NCI-H526 treated with DMSO at 0.1 percent for 48 hours (cell line): ENCODE data around the gene ZFX.

Experiments used
- DNase-seq: peaks from one replicate; lab custom pipeline; 2025; lab: John Stamatoyannopoulos, UW

Gene ZFX

DNA sequence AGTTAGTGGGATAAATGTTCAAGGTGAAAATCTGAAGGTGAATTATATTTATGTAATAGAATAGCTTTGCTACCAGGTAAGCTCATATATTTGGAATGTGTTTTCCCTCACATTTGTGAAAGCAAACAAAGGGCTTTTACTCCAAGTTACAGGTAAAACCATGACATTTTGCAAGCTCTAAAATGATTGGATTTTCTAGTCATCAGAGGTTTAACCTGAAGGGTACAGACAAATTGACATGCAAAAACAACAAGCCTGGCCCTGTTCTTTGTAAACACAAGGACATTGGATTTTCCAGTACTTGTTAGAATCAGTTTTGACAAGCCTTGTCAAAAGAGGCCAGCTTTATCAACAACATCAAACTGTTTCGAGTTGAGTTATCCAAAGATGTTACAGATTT is 51.7 kb downstream of the ZFX start:
- peak; percentile 34 for DNase-seq

DNA sequence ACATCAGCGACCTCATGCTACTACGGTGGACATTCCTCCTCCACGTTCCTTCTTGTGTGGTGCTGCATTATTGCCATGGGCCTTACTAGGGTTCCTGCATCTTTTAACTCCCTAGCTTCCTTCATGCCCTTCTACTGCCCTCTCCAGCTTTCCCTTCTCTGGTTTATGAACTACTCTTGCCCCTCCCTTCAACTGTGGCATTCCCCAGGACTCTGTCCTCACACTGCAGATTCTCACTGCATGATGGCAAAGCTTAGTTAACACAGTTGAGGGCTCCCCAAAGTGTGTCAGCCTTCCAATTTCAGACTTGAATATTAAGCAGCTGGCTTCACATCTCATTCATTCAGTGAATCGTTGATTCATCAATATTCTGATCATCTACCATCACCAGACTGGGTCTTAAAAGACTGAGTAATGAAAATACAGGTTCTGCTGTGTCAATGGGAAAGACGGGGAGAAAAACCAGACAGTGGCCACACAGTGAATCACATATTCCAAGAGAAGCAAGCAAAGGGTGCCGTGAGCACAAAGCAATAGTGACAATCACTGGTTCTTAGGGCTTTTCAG is 53.0 kb downstream of the ZFX start:
- DNase-seq = no peak

DNA sequence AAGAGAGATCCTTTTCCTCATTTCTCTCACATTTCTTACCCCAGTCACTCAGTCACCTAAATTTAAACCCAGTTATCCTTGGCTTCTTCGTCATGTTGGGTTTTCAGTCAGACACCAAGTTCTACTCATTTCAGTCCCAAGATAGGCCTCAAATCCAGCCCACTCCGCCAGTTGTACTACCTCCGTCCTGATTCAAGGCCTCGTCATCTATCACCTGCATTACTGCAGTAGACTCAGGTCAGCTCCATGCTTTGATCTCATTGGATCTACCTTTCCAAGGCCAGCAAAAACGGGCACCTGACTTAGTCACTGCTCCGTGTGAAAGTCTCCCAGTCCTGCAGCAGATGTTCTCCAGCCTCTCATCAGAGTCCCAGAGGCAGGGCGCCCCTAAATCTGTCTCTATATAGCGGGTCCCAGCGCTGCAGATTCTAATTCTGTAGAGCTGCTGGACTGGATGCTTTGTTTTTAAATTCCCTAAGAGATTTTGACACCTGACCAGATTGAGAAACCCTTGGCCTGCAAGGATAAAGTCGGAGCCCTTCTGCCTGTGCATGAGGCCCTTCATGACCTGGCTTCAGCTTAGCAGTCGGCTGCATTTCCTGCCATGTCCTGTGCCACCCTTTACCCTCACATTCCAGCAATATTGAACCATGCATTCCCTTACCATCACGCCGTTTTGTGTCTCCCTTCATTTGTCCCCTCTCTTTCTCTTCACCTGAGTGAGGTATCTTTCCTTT is 53.7 kb downstream of the ZFX start:
- no peak for DNase-seq

DNA sequence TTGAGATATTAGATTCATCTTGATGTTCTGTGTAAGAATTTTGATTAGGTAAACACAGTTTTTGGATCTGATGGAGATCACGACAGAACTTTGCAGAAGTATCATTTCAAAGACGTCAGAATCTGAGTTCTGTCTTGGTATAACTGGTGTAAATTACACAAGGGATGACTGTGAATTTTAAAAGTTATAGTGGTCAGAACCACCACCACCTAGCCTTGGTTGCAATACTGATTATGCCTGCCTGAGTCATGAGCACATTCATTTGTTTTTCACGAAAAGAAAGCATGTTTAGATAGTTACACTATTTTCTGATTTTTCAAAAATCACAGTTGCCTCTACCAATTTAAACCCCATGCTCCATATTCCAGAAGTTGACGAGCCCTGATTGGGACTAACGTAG is 54.8 kb downstream of the ZFX start:
- no peak for DNase-seq

DNA sequence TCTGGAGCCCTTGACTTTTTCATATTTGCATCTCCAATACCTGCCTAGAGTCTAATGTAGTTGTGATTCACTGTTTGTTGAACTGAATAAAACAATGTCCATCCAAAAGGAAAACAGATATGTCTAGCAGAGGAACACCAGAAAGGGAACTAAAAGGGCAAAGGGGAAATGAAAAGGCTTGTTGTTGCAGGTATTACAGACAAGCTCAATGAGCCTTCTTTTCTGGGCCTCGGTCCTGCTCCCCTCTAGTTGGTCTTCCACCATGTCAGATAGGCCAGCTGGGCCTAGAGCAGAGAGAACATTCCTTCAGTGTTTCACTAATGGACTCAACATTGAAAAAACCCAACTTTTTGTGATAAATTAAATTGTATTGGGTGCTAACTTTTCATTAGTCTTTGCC is 55.4 kb downstream of the ZFX start:
- no peak for DNase-seq

DNA sequence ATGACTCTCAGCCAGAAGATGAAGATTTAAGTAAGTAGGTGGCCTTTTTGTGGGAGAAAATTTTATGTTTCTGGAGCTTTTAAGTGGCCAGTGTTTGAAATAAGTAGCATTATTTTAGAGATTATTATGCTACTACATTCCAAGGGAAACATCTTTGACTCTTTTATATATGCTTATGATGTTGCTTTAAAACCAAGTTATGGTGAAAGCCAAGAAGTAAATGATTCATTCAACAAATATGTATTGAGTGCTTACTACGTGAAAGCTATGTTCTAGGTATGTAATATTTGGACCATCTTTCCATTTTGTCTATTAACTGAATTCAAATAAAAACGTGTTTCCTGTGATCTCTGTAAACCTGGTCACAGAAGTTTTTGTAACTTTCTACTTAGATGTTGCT is 58.3 kb downstream of the ZFX start:
- no peak for DNase-seq

DNA sequence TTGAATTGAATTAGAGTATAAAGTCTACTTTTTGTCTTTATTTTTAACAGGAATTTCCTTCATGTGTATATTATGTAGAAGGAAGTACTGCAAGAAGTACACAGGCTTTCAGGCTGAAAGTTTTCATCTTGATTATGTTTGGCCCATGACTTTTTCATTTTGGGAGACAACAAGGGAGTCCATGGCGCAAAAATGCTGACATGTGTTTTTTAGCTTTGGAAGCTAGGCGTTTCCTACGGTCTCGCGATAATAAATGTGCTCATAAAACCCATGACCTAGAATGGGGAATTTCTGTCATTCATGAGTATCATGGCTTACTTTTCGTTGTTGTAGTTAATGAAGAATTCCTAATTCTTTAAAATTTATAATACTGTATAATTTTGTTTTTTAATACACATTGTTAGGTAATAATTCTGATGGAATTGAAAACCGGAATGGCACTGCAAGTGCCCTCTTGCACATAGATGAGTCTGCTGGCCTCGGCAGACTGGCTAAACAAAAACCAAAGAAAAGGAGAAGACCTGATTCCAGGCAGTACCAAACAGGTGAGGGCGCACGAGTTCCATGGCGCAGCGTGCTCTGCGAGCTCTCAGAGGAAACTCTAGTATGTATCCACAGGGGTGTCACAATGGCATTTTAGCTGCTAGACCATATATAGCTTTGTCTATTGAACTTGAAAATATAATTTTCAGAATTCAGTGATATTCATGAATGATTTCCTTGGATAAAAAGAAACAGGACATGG is 59.1 kb downstream of the ZFX start:
- DNase-seq = no peak

DNA sequence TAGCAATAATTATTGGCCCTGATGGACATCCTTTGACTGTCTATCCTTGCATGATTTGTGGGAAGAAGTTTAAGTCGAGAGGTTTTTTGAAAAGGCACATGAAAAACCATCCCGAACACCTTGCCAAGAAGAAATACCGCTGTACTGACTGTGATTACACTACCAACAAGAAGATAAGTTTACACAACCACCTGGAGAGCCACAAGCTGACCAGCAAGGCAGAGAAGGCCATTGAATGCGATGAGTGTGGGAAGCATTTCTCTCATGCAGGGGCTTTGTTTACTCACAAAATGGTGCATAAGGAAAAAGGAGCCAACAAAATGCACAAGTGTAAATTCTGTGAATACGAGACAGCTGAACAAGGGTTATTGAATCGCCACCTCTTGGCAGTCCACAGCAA is 60.7 kb downstream of the ZFX start:
- no peak for DNase-seq

DNA sequence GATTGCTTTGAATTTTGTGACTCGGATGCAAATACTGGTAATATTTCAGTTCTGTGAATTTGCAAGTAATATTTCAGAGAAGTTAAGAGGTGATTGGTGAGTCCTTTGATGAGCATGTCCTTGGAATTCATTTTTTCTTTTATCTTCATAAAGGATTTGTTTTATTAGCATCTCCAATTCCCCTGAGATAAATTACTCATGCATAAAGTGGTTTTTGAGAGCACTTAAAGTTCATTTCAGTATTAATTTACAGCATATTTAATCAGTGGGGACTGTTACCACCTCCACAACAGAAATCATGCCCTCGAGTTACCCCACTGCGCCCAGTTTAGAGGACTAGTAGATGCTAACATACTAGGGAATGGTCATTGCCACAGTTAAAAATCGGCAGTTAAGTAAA is 65.0 kb downstream of the ZFX start:
- DNase-seq = peak; percentile 57

DNA sequence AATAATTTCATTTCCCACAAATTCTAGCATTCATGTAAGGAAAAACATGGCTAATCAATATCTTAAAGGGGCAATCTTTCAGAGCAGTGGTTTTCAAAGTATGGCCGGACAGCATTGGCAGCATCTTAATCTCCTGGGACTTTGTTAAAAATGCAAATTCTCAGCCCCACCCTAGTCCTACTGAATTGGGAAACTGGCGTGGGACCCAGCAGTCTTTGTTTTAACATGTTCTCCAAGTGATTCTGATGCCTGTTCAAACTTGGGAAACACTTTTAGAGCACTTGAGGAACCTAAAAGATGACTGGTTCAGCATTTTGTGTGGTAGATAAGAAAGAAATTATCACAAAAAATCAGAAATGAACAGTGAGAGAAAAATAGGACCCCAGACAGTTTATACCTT is 65.7 kb downstream of the ZFX start:
- DNase-seq = no peak

DNA sequence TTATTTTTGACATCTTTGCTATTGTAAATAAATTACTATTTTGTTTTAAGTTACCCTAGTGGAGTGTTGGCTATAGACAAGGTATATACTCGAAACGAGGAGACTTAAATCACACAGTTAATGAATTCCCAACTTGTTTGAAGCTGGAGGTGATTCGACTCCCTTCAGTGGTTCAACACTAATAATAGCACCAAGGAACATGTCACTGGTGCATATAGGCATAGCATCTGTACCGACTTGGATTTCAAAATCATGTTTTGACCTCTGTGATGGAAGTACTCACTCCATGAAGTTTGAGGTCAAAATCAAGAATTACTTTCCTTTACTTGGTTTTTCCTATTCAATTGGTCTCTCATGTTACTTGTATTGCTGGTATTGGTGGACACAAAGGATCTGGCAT is 66.5 kb downstream of the ZFX start:
- no peak for DNase-seq

DNA sequence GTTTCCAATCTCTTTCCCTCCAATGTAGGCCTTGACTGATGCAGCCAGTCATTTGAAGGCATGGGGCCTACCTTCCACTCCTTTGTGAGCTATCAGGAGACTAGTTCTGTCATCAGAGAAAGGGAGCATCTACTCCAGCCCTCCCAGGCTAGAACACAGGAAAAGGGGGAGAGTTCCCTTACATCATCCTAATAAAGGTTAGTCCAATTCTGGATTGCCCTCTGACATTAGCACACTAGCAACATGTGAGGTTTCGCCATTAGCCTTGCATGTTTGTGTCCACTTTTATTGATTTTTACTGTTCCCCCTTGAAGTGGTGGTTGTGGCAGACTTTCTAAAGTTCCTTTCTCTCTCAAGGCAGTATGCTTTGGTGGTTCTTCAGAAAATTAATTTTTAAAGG is 67.3 kb downstream of the ZFX start:
- DNase-seq = no peak

DNA sequence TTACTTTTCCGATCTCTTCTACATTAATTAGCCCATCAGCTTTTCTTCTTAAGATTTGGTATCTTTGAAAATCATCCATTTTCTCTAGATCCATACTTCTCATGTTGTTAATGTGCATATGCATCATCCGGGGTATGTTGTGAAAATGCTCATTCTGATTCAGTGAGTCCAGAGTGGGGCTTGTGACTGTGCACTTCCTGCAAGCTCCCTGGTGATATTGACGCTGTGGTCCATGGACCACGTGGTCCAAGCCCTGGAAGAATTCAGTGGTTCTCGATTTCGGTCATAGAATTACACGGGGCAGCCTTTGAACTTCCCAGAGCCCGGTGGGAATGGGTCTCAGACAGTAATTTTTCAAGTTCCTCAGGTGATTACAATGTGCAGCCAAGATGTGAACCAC is 69.8 kb downstream of the ZFX start:
- no peak for DNase-seq

DNA sequence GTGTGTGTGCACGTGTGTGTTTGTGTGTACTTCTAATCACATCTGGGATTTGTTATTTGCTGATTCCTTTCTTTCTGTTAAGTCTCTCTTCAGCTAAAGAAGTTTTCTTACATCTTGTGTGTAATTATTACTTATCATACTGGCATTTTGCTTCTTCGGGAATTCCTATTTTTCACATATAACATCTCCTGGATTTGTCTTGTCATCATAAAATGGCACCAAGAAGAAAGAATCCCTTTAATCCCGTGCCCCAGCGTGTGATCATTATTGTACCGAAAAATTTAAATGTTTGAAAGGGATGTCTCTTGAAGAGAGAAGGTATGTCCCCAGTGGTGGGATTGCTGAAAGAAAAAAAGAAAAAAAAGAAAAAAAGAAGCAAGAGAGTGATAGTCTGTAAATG is 72.3 kb downstream of the ZFX start:
- no peak for DNase-seq

DNA sequence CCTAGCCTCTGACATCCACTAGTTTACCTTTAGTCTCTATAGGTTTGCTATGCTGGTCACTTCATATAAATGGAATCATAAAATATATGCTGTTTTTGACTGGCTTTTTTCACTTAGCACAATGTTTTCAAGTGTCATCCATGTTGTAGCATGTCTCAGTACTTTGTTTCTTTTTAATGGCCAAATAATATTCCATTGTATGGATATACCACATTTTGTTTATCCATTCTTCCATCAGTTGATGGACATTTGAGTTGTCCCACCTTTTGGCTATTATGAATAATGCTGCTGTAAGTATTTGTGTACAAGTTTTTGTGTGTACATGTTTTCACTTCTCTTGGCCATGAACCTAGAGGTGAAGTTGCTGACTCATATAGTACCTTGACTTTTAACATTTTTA is 75.7 kb downstream of the ZFX start:
- DNase-seq = no peak

DNA sequence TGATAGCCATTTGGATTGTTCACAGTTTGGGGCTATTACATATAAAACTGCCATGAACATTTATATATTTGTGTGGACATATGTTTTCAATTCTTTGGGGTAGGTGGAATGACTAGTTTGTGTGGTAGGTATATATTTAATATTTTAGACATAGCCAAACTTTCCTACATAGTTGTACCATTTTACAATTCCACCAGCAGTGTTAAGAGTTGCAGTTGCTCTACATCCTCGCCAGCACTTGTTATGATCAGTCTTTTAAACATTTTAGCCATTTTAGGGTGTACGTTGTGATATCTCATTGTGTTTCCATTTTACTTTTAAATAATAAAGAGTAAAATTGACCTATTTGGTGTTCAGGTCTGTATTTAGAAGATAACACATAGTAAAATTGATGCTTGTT is 76.6 kb downstream of the ZFX start:
- no peak for DNase-seq

DNA sequence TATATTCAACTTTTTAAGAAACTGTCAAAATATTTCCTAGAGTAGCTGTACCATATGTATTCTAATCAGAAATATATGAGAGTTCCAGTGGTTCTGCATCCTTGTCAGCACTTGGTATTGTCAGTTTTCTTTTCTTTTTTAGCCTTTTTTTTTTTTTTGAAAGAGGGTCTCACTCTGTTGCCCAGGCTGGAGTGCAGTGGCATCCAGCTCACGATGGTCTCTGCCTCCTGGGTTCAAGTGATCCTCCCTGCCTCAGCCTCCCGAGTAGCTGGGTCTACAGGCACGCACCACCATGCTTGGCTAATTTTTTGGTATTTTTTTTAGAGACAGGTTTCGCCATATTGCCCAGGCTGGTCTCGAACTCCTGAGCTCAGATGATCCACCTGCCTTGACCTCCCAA is 79.1 kb downstream of the ZFX start:
- no peak for DNase-seq

DNA sequence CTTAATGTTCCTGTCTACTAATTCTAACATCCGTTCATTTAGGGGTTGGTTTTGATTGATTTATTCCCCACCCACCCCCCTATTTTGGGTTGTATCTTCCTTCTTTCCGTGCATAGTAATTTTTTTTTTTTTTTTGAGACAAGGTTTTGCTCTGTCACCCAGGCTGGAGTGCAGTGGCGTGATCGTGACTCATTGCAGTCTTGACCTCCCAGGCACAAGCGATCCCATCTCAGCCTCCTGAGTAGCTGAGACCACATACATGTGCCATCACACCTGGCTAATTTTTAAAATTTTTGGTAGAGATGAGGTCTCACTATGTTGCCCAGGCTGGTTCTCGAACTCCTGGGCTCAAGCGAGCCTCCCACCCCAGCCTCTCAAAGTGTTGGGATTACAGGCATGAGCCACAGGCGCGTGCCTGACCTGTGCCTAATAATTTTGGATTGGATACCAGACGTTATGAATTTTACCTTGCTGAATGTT is 79.9 kb downstream of the ZFX start:
- DNase-seq = no peak

DNA sequence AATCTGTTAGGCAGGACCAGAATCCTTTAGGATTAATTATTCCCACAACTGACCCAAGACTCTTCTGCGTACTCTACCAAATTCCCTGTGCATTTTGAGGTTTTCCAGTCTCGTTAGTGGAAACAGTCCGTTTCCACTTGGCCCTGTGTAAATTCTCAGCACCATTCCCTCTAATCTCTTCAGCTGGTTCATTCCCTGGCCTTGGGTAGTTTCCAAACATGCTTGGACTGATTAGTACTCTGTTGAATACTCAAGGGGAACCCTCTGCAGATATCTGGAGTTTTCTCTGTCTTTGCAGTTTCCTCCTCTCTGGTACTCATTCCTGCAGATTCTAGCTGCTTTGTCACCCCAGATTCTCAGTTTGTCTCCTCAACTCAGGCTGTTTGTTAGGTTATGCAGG is 80.4 kb downstream of the ZFX start:
- no peak for DNase-seq

DNA sequence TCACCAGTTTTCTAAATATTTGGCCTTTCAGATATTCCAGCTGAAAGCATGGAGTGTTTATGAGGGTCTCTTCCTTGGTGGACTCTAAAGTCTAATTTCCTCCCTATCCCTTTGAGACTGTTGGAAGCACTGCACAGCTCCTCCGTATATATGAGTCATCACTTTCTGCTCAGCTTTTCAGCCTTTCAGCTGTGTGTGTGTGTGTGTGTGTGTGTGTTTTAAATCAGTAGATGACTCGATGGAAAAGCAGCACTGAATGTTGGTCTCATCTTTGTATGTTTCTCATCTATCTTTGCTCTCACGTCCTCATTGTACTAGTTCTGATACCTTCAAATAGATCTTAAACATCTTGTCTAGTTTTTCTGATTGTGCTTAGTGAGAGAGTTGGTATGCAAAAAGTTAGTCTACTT is 81.6 kb downstream of the ZFX start:
- DNase-seq = no peak

DNA sequence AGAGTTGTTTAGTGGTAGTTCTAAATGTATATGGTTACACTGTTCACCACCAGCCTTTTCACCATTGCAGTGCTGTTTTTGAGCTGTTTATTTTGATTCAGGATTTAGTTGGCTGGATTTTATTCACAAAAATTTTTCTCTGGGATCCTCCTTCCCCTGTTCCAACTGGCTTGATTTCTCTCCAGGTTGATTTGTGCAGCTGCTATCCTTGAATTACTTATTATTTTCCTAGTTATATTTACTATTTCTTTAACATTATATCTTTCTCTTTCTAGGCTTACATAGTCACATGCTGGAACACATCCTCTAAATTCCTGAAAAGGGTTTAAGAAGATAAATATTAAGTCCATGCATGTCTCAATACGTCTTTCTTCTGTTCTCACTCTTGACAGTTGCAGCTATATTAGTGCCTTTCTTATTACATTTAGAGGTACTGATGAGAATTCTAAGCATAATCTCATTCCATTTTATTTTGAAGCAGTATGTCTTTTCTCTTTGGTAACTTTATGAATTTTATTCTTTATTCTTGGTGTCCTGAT is 82.2 kb downstream of the ZFX start:
- DNase-seq = no peak

DNA sequence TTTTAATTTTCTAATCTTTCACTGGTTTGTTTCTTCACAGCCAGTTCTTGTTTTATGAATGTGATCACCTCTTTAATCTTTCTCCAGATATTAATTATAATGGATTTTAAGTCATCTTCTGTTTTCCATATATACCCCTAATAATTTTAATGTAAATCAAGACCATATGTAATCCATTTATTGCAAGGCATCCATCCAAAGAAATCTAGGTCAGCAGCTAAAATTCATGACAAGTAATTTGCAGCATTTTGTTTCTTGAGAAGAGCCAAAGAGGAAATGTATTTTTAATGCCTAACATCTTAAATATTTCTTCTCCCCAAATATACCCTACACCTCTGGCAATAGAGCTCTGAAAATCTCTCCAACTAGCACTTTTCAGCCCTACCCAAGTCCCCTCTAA is 83.3 kb downstream of the ZFX start:
- DNase-seq = no peak

DNA sequence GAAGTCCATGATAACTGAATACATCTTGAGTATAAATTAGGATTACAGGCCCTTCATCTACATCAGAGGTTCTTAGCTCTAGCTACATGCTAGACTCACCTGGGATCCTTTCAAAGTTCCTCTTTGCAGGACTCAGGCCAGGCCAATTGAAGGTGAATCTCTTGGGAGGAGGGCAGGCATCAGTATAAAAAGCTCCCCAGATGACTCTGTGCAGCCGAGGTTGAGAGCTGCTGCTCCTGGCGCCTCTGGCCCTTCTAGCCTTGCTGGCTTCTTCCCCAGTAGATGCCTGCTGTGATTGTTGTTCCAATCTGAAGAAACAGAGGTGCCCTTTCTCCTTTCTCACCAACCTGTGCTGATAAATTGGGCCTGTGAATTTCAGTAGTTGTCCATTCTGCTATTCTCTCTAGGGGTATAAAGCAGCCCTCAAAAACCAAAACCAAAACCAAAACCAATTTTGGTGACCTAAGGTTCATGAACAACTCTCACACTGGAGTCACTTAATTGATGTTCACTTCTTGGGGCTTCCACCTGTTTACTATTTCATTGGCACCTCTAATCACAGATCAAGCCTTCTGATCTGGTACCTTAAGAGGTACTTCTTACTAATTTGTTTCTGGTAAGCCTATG is 85.7 kb downstream of the ZFX start:
- no peak for DNase-seq
